Osteocyte (in vitro differentiated cells): Measurements from ENCODE around the gene SPATA9. TPM values are rescaled to one million over a fixed set of nuclear protein-coding genes. Genes with fewer than 3 reads are reported as not detected.
"Not testable (repeated sequence)": the region's sequence is repeated elsewhere in the genome, so short reads cannot be mapped to it uniquely, and the experiment has no call there.

Source experiments
- DNase-seq: peaks from one replicate; pipeline ENCODE4 v3.0.0; 2021; ENCODE audit warnings: mixed read lengths; ENCODE audit not compliant: unreplicated experiment; ENCODE audit errors: extremely low spot score
- H3K27ac Mint-ChIP-seq: one replicate; pipeline ENCODE4 v1.8.0; 2021; ENCODE audit warnings: mild to moderate bottlenecking, mixed read lengths; ENCODE audit not compliant: unreplicated experiment
- H3K27me3 Mint-ChIP-seq: one replicate; pipeline ENCODE4 v1.8.0; 2021; ENCODE audit warnings: mixed read lengths; ENCODE audit not compliant: unreplicated experiment
- H3K36me3 Mint-ChIP-seq: one replicate; pipeline ENCODE4 v1.8.0; 2021; ENCODE audit warnings: mixed read lengths; ENCODE audit not compliant: unreplicated experiment
- H3K4me1 Mint-ChIP-seq: one replicate; pipeline ENCODE4 v1.8.0; 2021; ENCODE audit warnings: mixed read lengths; ENCODE audit not compliant: unreplicated experiment
- H3K4me3 Mint-ChIP-seq: one replicate; pipeline ENCODE4 v1.8.0; 2021; ENCODE audit warnings: mild to moderate bottlenecking, moderate library complexity, mixed read lengths; ENCODE audit not compliant: unreplicated experiment
- H3K9me3 Mint-ChIP-seq: one replicate; pipeline ENCODE4 v1.8.0; 2021; ENCODE audit warnings: mixed read lengths; ENCODE audit not compliant: unreplicated experiment
- CTCF ChIP-seq: fragments of 200-600 bp; sonication (generic); IDR thresholded peaks from 2 replicates; pipeline ENCODE4 v1.5.0; 2021; ENCODE audit warnings: antibody characterized with exemption, mild to moderate bottlenecking, moderate library complexity
- total RNA-seq: library from RNA; stranded (reverse); gene quantifications from 2 replicates; pipeline ENCODE4 v1.2.1, GENCODE V29; 2021

SPATA9 gene
- total RNA-seq, 1 donor from 2014 or later = 3.0 TPM

GRCh38 chr5:95709967-95710650 lies 27.3 kb upstream of the SPATA9 start:
- Mint-ChIP-seq H3K4me1 (peaks cover 41% of the 10 kb centered on the region), H3K9me3 (no peaks in the 10 kb centered on the region), H3K27ac (no peak overlapping the region), H3K36me3 (peaks cover 9% of the 10 kb centered on the region), H3K27me3 (no peaks in the 10 kb centered on the region), H3K4me3 (no peak overlapping the region)
- TF ChIP-seq CTCF = no peak
- no peak for DNase-seq

GRCh38 chr5:95708876-95709275 lies 26.1 kb upstream of the SPATA9 start:
- H3K4me3 Mint-ChIP-seq = no peak overlapping the region
- H3K27ac Mint-ChIP-seq = no peak overlapping the region
- no peaks in the 10 kb centered on the region for H3K9me3 Mint-ChIP-seq
- no peak for TF ChIP-seq CTCF
- no peak for DNase-seq
- H3K27me3 Mint-ChIP-seq = no peaks in the 10 kb centered on the region
- peaks cover 5% of the 10 kb centered on the region for H3K36me3 Mint-ChIP-seq
- peaks cover 39% of the 10 kb centered on the region for H3K4me1 Mint-ChIP-seq

- not testable (repeated sequence) for H3K27ac Mint-ChIP-seq, H3K9me3 Mint-ChIP-seq, H3K4me3 Mint-ChIP-seq, H3K27me3 Mint-ChIP-seq, H3K36me3 Mint-ChIP-seq, DNase-seq
- H3K4me1 Mint-ChIP-seq = peaks cover 39% of the 10 kb centered on the region
Measured at GRCh38 chr5:95707534-95708188, 24.9 kb upstream of the SPATA9 start.

- Mint-ChIP-seq H3K36me3 (peaks cover 5% of the 10 kb centered on the region), H3K27ac (peak overlapping the region; percentile 9), H3K27me3 (no peaks in the 10 kb centered on the region), H3K9me3 (no peaks in the 10 kb centered on the region), H3K4me3 (no peak overlapping the region), H3K4me1 (peaks cover 34% of the 10 kb centered on the region)
- no peak for TF ChIP-seq CTCF
- DNase-seq = no peak
Measured at GRCh38 chr5:95707055-95707454, 24.3 kb upstream of the SPATA9 start.

- not testable (repeated sequence) for H3K36me3 Mint-ChIP-seq, DNase-seq, H3K27me3 Mint-ChIP-seq, H3K9me3 Mint-ChIP-seq, H3K4me3 Mint-ChIP-seq, H3K27ac Mint-ChIP-seq
- H3K4me1 Mint-ChIP-seq = peaks cover 38% of the 10 kb centered on the region
Measured at GRCh38 chr5:95706196-95706595, 23.4 kb upstream of the SPATA9 start.

GRCh38 chr5:95704150-95704549 lies 21.4 kb upstream of the SPATA9 start:
- Mint-ChIP-seq H3K4me3 (no peak overlapping the region), H3K4me1 (peaks cover 38% of the 10 kb centered on the region), H3K27me3 (no peaks in the 10 kb centered on the region), H3K36me3 (peaks cover 5% of the 10 kb centered on the region), H3K27ac (peak overlapping the region; percentile 55), H3K9me3 (no peaks in the 10 kb centered on the region)
- TF ChIP-seq CTCF = no peak
- DNase-seq = no peak
